ENCODE measurements around the gene CADM1.

CADM1 gene

DNA sequence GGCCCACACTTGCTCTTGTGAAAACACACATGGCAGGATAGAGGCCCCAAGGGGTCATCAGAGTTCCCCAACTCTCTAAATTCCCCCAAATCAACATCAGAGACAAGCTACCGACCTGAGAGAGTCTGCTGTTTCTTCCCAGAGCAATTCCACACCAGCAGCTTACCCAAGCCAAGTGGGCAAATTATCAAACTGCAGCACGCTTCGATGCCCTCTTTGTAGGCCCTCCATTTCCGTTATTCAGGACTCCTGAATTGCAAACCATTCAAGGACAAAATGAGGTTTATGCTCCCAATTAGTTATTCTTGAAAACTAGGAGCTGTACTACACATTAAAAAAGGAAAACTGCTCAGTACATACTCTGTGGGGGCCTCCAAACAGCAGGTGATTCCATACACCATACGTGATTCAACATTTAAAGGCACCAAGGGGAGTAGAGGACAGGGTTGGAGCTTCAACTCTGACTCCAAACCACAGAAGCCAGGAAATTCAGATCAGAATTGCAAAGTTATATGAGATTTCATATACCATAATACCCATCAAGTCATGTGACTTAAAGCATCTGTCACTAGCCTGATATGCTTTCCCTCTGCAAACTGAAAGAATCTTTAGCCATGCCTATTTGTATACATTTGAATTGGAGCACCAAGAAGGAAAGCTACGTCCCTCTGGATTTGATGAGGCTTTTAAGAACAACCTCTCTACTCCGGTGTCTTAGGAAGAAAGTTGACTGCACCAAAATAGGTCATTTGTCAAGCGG is 234.8 kb downstream of the CADM1 start:
- FAIRE-seq = no peak

DNA sequence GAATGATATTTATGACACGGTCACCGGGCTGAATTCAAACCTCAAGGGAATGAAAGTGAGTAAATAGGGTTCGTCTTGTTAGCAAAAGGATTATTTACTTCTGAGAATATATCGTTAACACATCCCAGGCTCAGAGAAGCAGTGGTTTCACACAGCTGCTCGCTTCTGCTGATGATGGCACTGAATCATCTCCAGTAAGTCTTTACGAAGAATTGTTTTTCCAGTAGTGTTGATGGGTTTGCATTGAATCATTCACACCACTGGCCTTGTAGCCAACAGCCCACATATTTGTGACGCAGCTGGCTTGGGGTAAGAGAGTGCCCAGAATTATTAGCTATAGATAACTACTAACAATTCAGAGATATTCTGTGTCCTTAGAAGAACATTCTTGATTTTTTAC is 236.3 kb downstream of the CADM1 start:
- no peak for FAIRE-seq

DNA sequence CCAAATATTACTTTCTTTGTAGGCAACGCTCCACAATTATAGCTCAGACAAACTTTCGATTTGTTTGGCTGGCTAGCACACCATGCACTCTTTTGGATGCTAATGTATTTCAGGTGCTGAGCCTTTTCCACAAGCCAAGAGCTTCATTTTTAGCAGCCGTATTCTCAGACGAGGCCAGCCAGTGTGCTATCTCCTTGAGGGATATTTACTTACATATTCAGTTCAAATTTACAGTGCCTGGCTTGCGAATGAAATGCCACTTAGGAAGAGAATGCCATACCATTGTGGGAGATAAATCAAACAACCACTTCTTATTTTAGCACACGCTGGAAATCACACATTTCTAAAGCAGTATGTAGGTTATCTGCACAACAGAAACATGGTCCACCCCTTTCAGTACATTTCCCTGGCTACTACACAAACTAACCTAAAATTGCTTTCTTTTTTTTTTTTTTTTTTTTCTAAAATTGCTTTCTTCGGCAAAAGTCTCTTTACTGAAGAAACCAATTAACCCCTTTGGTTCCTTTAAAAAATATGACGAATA is 236.9 kb downstream of the CADM1 start:
- no peak for FAIRE-seq

DNA sequence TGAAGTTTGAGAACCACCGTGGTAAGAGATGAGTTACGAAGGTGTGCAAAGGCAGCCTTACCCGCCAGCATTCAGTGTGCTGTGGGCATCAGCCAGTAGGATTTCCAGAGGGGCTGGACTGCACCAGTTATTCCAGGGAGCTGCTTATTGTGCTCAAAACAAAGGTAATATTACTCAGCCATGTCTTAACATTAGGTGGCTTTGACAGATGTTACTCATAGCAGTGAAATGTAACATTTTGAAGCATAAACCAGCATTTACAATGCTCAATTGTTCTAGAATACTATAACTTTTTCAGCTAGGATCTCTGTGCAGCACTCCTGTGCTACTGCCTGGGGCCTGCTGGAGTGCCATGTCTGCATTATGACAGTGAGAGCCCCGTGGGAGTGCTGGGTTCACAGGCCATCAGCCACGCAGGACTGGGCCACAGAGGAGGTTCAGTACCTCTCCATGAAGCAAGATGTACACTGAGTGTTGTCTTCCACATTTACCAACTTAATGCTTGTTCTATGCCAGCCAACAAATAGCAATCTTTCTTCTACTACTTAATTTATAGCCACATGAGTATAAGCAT is 238.1 kb downstream of the CADM1 start:
- FAIRE-seq = no peak

DNA sequence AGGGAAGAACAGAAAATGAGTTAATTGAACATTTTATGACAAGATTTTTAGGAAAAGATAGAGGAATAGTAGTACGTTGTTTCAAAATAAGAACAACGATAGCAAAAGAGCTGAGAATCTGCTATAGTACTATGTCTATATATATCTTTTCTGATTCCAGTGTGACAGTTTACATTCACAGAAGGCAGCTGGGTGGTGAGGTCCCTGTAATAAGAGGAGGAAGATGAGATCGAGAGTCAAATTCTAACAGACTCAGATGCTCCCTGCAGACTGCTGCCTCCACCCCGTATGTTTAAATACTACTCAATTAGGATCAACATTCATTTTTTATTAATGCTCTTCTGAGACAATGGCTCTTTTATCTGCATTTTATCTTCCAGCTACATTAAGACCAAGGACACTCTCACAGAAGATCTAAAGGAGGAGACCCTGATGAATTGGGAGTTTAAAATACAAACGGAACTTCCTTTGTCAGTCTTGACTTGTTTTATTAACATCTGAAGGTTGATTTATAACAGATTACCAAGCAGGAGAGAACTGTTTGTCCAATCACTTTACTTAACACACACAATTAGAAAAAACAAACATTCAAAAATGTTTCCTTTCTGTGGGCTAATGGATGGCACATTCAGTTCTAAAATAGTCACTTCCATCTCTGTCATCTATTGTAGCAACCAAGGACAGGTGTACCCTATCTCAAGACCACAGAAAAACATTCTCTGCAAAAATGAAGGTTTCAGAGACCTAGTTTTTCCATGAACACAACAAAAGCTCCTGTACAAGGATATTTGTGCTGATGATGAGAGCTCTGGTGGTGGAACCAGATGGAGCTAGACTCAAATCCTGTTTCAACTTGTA is 240.2 kb downstream of the CADM1 start:
- FAIRE-seq = no peak

DNA sequence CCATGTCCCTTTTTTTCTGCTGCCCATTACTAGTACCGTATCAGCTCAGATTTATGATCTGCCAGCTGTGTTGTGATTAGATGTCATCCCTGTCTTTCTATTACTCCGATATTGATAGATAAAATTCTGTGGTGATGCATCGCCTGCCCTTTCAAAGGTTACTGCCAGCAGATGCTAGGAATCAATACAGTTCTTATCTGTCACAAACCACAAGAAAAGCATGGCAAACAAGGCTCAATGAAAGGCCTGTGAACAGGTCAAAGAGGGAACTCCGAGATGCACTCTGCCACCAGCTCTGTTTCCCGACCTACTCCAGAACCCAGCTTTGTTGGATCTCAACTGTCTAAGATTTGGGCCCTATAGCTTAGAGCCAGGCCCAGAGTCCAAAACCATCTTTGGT is 246.0 kb downstream of the CADM1 start:
- no peak for FAIRE-seq

DNA sequence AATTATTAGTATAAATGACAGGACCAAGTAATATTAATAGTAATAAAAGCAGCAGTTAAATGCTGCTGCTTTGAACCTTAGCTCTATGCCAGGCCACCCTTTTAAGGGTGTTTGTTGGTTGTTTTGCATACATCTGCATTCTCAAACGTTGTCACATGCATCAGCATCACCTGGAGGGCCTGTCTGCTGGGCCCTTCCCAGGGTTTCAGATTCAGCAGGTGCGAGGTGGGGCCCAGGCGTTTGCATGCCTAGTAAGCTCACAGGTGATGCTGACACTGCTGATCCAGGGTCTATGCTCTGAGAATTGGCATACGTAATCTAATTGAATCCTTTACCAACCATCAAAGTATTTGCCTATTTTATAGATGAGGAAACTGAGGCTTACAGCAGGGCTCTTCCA is 246.5 kb downstream of the CADM1 start:
- no peak for FAIRE-seq

DNA sequence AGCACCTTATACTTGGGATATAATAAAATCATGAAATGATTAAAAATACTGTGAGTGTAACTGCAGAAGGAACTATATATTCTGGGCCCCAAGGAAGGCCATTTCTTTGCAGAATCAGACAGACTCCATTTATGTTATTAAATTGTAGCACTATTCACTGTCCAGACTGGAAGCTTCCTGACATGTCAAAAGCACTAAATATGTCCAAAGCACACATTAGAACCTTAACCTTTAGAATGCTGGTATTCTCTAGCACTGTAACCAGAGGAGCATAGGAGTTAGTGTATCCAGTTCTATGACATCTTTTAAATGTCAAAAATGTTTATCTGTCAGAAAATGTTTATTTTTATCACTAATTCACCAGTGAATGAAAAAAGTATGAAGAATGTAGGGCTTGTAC is 246.9 kb downstream of the CADM1 start:
- no peak for FAIRE-seq

DNA sequence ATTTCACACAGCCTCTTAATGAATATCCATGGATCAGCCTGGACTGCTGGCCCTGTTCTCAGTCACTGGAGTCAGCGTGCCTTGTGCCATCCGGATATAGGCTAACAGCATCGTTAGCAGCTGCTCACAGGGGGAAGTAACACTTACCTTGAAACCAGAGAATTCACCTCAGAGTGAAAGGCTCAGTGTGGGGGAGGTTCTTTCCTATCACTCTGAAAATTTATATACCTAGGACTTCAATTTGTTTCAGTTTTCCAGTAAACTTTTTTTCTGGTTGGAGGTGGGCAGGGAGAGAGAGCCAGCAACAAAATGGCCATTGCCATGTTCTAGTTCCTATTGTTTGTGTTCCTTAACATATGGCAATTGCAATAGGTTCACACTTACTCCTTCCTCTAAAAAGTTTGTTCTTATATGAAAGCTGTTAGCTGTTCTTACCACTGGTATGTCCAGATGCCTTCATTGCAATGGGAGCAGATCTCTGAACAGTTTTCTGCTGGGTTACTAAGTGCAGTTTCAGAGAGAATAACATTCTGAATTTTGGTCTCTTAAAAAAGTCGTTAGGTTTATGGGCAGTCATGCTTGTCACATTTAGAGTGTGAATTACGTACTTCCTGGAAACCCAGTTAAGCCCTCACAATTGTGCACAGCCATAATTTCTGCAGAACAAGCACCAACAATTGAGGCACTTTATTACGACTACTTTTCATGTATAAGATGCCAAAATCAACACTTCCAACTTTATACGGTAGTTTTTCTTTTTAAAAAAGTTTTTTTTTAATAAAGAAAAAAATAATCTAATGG is 247.6 kb downstream of the CADM1 start:
- FAIRE-seq = no peak

DNA sequence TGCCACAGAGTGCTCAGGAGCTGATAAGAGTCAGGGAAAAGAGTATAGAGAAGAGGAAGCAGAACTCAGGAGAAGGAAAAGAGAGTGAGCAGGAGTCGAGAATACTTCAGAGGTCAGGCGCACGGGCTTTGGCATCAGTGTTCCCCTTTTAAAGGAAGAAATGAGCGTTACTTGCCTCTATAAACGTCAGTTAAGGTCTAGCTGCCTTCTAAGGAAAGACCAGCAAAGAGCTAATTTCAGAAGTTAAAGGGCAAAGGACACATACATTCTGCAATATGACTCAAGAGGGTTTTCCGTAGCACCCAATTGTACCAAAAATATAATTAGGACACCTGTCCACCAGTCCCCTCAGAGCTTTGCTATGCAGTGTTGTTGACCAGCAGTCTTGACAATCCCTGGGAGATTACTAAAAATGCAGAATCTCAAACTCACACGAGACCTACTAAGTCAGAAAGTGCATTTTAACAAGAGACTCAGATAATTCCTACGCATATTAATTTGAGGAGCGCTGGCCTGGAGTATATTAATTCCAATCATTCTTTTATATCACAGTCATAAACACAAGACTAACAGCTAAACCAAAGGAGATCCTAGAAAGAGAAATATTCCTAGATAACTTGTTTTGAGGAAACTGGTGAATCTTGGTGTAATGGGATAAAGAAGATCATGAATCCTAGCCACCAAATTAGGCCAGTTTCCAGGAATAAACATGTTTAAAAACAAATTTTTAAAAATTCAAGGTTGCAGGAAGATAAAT is 249.0 kb downstream of the CADM1 start:
- no peak for FAIRE-seq

DNA sequence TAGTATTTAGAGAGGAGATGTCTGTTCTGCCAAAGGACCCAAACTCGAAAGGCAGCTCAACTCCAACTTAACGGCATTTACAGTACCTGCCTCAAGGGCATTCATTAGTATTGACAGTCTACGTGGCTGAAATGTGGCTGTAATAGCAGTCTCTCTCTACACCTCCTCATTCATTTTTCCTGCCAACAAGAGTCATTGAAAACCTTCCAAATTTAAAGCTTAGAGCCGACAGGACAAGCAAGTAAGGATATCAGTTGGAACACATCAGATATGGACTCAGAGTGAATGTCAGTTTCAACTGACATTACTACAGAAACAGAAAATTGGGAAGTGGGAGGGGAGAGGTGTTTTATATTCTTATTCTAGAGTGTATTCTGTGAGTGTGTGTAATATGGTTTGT is 253.1 kb downstream of the CADM1 start:
- no peak for FAIRE-seq

DNA sequence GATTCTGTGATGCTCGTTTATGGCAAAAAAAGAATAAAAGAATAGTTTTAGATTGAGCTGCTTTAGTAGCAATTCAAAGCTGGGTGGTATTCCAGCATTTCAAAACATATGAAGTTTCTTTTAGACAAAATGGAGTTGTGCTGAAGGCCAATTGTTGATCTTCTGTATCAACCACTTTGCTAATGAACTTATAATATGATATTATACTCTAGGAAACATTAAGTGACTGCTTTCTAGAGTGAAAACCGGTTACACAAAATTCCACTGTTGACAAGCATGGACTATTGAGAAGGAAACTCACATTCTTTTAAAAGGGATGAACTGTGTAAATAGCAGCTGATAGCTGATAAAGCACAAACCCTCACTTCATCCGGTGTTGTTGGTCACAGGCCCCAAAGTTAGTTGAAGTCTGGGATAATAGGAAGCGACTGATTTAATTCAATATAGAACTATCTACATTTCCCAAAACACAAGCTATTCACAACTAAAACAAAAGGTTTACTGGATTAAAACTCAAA is 255.1 kb downstream of the CADM1 start:
- FAIRE-seq = no peak

DNA sequence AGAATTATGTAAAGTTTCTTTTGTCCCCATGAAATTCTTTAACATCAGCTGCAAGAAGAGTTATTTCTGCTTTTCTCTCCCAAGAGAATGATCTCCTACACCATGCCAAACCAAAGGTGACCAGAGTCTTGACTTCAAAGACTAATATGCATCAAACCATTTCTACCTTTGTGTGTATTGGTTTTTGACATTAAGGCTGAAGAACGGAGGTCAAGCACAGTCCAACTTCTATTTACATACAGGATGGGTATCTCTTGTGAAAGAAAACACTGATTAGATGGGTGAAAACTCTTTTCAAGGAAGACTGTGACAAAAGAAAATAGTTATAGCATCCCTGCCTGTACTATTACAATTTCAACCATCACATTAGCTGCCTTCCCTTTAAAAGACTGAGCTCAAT is 256.3 kb downstream of the CADM1 start:
- FAIRE-seq = no peak

DNA sequence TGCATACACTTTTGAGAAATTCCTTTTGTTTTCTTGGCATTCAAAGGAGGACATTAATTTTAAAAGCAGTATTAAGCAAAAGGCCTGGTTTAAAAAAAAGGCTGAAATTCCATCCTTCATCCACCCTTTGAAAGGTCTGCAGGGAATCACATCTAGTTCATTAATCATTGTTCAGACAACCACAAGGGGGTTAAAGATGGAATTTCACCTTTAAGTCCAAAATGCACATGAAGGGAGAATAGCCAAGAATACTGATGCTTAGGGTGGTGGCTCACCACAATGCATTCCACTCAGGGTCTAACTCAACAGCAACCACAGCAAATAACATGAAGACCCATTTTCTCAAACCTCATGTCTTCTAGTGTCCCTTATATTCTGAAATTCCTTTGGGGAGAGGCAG is 256.9 kb downstream of the CADM1 start:
- FAIRE-seq = no peak

DNA sequence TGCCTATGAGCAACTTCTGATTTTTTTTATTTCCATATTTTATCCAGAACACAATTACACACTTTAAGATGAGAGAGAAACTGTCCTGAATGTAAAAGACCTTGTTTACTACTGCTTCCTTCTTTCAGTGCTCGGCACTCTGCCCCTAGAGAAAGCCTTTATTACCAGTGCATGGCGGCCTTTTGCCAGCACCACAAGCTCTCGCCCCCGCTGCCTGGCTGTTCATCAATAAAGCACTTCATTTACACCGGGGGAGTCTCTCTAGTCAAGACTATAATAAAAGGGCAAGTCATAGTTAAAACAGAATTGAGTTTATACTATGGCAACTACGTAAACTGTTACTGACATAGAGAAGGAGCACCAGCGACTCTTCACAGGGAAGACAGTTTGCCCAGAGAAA is 259.5 kb downstream of the CADM1 start:
- FAIRE-seq = no peak

DNA sequence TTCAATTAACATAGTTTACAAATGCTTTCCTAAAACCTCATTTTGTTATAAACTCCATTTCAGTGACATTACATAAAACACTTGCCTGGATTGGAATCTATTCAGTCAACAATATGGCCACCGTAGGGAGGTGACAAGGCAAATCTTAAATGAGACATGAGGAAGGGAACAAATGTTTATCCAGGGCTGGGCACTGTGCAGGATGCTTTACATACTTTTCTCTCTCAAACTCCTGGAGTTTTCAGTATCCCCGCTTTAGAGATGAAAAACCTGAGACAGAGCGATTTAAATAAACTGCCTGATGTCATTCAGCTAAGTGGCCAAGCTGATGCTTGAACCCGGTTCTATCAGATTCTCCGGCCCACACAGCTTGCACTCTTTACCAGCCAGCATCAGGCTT is 259.9 kb downstream of the CADM1 start:
- FAIRE-seq = no peak

DNA sequence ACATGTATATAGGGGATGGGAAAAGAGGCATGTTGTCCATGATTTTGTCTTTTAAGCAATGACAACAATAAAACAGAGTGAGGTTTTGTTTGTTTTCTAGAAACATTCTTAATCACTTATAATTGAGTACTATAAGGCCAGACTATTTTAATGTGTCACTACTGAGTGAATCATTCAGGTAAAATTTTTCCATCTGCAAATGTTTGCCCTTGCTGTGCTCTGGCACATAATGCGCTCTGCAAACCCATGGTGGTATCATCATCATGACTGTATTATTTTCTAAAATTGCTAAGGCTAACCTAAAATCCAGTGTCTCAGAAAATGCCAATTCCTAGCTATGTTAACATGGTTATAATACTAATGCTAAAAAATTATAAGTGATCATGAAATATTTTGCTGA is 261.2 kb downstream of the CADM1 start:
- FAIRE-seq = no peak

DNA sequence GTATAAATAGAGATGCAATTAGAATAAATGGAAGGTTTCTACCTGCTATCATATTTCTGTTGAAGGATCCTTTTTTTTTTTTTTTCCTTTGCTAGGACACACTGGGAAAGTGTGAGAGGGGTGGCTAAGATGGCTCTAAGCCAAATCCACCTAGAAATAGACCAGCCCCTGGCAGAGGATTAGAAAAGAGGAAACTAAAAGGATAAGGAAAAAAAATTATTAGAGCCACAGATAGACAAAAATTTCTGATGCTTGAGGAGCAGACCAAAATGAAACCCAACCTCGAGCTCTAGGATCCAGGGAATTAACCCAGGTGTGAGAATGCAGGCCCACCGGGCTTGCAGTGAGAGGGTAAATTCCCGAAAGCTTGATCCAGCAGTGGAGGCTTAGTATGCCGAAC is 262.3 kb downstream of the CADM1 start:
- no peak for FAIRE-seq

DNA sequence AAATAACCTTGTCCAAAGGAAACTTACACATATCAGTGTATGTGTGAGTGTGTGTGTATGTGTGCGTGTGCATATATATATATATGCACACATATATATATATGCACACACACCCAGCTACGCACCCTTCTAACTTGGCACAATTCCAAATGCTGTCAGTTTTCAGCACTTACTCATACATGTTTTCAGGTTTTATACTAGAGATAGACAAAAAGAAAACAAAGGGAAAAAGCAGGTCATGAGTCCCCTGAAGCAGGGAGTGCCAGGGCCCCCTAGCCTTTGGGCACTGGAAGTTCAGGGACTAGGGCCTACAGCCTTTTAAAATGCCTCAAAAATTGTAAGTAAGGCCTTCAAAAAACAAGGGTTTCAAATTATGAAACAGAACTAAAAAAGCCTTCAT is 265.4 kb downstream of the CADM1 start:
- no peak for FAIRE-seq

DNA sequence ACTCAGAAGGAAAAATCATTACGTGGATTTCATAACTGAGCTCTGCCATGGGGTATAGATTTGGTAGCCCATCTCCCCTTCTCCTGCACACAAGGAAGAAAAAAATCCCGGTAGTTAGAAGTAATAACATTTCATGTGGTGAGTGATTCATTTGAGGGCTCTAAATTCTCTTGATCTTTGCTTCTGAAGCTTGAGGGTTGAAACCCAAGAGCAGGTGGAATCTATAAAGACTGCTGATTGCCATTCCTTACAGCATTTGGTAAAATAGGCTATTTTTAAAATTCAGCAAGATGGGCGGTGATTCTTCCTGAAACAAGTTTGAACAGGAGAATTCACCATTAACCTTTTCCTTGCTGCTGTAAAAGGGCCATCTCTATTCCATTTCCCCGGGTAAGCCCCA is 266.1 kb downstream of the CADM1 start:
- FAIRE-seq = no peak

DNA sequence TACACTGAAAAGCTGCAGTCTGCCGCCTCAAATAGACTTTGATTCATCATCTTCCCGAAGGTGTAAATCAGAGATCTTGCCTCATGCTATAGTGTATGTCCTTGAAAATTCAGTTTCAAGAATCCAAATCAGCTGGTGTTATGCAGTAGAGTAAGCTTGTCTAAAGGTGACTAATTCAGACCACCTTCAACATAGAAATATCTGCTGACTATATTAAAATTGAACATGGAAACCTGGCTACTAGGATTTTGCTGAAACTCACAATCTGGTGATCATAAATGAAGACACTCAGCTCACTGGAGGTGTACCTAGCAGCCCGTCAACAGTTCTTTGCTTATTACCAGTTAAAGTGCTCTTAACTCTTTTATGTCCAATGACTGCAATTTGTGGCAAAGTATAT is 266.6 kb downstream of the CADM1 start:
- FAIRE-seq = no peak

DNA sequence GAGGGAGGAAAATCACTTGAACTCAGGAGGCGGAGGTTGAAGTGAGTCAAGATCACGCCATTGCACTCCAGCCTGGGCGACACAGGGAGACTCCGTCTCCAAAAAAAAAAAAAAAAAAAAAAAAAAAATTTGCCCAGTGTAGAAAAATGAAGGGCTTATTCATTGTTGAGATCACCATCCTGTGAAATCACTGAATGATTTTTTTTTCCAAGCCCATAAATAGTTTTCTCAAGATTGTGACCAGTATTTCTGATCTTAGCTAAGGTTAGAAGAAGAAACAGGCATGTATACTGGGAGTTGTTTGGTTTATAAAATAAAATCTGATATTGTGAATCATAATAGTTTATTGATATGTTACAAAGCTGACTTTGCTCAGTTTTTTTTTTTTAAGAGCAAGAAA is 269.4 kb downstream of the CADM1 start:
- FAIRE-seq = no peak

Measured in colon (tissue), 2 donors.